Measurements from ENCODE around the gene LRG1.

GRCh38 chr19:4552525-4552819 lies 12.6 kb upstream of the LRG1 start:
- no peak for TF ChIP-seq CTCF (IDR thresholded peaks at IDR 0.05)
- no peak for TF ChIP-seq POLR2A (IDR thresholded peaks at IDR 0.05)

All from adrenal gland (tissue), 5 donors.